ENCODE data around the gene GRAPL. TPM values are rescaled to one million over a fixed set of nuclear protein-coding genes. Genes with fewer than 3 reads are reported as not detected.
"Not testable (repeated sequence)": the region's sequence is repeated elsewhere in the genome, so short reads cannot be mapped to it uniquely, and the experiment has no call there.

GRAPL gene
- total RNA-seq (2022) = not detected in 2 replicates
- not detected for Bru-seq, nascent RNA
- BruChase-seq, experiment 1, labeled RNA remaining after a 6-hour chase = percentile 3 among the genes with signal in this experiment
- BruChase-seq, experiment 2, labeled RNA remaining after a 2-hour chase = not detected
- long read RNA-seq, partial matches to known transcripts = 0 of 1 reads
- long read RNA-seq, other reads (novel, unspliced or antisense) = 1 of 1 reads

DNA sequence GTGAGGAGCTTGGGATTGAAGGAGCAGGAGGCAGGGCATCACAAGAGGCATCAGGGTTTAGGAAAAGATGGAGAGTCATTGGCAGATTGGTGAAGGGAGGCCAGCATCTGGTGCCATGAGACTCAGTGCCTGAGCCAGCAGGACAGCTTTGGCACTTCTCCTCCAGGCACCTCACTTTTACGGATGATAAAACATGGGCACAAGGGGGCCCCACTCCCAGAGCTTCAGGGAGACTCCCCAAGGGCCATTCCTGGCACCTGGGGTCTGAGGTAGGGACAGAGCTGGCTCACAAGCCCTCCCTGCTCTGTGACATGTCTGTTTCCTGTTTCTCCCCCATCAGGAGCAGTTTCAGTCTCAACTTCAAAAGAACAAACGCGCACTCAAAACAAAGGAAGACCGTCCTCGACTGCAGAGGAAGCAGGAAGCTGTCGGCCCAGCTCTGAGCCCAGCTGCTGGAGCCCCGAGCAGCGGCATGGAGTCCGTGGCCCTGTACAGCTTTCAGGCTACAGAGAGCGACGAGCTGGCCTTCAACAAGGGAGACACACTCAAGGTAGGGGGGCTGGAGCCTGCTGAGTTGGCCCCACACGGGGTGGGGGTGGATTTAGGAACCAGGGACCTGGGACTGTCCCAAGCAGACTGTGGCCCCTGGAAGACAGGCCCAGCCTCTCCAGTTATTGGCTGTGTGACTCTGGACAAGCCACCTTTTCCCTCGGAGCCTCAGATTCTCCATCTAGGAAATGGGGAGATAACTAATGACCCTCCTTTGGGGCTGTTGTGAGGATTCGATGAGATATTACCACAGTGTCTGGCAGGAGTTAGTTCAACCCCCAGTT lies at the start of gene GRAPL:
TSS of gene GRAPL (plus strand) at position 442 of the 833 bp plus-strand sequence. CDS start at position 473, 31 bp downstream.
- BruUV-seq (replicated peaks); CTCF ChIA-PET; intact Hi-C loops (cut with micrococcal nuclease; ENCODE audit: unreplicated experiment): not testable (repeated sequence)

GRCh38 chr17:19088804-19089685 lies 38.3 kb upstream of the GRAPL start:
- H3K27ac Mint-ChIP-seq (ENCODE audit: unreplicated experiment); H3K4me3 Mint-ChIP-seq (ENCODE audit: low read depth, unreplicated experiment); DNase-seq; H3K27me3 Mint-ChIP-seq (ENCODE audit: unreplicated experiment); H3K36me3 Mint-ChIP-seq (ENCODE audit: insufficient read depth, unreplicated experiment); CTCF ChIA-PET; H3K9me3 Mint-ChIP-seq (ENCODE audit: low read depth, unreplicated experiment); H3K4me1 Mint-ChIP-seq (ENCODE audit: low read depth, unreplicated experiment); BruUV-seq (replicated peaks); intact Hi-C loops (cut with micrococcal nuclease; ENCODE audit: unreplicated experiment): not testable (repeated sequence)

More for the DNA sequence above, at the start of gene GRAPL:
- DNase-seq; H3K27me3 Mint-ChIP-seq (ENCODE audit: unreplicated experiment); H3K4me1 Mint-ChIP-seq (ENCODE audit: low read depth, unreplicated experiment); H3K27ac Mint-ChIP-seq (ENCODE audit: unreplicated experiment); H3K36me3 Mint-ChIP-seq (ENCODE audit: insufficient read depth, unreplicated experiment); H3K4me3 Mint-ChIP-seq (ENCODE audit: low read depth, unreplicated experiment); H3K9me3 Mint-ChIP-seq (ENCODE audit: low read depth, unreplicated experiment): not testable (repeated sequence)

GRCh38 chr17:19090058-19090772 lies 37.2 kb upstream of the GRAPL start:
- H3K4me1 Mint-ChIP-seq (ENCODE audit: low read depth, unreplicated experiment); H3K9me3 Mint-ChIP-seq (ENCODE audit: low read depth, unreplicated experiment); H3K27me3 Mint-ChIP-seq (ENCODE audit: unreplicated experiment); DNase-seq; BruUV-seq (replicated peaks); H3K27ac Mint-ChIP-seq (ENCODE audit: unreplicated experiment); intact Hi-C loops (cut with micrococcal nuclease; ENCODE audit: unreplicated experiment); CTCF ChIA-PET; H3K4me3 Mint-ChIP-seq (ENCODE audit: low read depth, unreplicated experiment); H3K36me3 Mint-ChIP-seq (ENCODE audit: insufficient read depth, unreplicated experiment): not testable (repeated sequence)

DNA sequence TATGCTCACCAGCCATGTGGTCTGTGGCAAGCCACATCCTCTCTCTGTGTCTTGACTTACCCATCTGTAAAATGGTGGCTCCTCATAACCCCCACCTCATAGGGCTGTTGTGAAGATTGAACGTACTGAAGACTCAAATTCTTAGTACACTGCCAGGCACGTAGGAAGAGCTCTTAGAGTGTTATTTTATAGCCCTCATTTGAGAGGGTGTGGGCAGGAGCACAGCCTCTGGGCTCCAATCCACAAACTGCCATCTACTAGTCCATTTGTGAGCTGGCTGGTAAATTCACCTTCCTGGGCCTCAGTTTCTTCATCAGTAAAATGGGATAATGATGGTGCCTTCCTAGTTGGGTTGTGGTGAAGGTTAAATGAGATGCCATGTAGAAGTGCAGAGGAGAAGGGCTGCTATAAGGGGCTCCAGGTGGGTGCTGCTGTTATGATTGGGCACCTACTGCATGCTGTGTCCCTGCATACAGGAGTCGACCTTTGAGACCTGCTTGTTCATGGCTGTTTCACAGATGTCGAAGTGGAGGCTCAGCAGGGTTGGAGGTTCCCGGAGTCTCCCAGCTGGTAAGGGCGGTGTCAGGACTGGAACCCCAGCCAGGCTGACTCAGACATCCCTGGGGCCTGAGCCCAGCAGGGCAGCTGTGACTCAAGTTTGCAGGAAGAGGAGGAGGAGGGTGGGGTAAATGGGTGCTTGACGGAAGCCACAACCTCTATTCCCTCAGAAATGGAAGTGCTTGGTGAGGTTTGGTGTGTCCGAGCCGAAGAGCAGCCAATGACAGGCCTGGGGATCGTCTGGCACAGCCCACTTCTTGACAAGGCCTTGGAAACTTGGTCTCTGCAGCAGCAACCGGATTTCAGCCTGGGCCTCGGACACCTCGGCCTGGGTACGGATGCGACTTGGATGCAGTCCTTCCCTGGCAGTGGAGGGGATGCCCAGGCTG lies 34.4 kb upstream of the GRAPL start:
- H3K9me3 Mint-ChIP-seq (ENCODE audit: low read depth, unreplicated experiment); H3K36me3 Mint-ChIP-seq (ENCODE audit: insufficient read depth, unreplicated experiment); H3K4me1 Mint-ChIP-seq (ENCODE audit: low read depth, unreplicated experiment); H3K27me3 Mint-ChIP-seq (ENCODE audit: unreplicated experiment); H3K4me3 Mint-ChIP-seq (ENCODE audit: low read depth, unreplicated experiment); H3K27ac Mint-ChIP-seq (ENCODE audit: unreplicated experiment); DNase-seq; intact Hi-C loops (cut with micrococcal nuclease; ENCODE audit: unreplicated experiment); BruUV-seq (replicated peaks); CTCF ChIA-PET: not testable (repeated sequence)

GRCh38 chr17:19093684-19094438 lies 33.5 kb upstream of the GRAPL start:
- H3K4me3 Mint-ChIP-seq (ENCODE audit: low read depth, unreplicated experiment); DNase-seq; BruUV-seq (replicated peaks); H3K27me3 Mint-ChIP-seq (ENCODE audit: unreplicated experiment); H3K27ac Mint-ChIP-seq (ENCODE audit: unreplicated experiment); H3K4me1 Mint-ChIP-seq (ENCODE audit: low read depth, unreplicated experiment); intact Hi-C loops (cut with micrococcal nuclease; ENCODE audit: unreplicated experiment); CTCF ChIA-PET; H3K9me3 Mint-ChIP-seq (ENCODE audit: low read depth, unreplicated experiment); H3K36me3 Mint-ChIP-seq (ENCODE audit: insufficient read depth, unreplicated experiment): not testable (repeated sequence)

DNA sequence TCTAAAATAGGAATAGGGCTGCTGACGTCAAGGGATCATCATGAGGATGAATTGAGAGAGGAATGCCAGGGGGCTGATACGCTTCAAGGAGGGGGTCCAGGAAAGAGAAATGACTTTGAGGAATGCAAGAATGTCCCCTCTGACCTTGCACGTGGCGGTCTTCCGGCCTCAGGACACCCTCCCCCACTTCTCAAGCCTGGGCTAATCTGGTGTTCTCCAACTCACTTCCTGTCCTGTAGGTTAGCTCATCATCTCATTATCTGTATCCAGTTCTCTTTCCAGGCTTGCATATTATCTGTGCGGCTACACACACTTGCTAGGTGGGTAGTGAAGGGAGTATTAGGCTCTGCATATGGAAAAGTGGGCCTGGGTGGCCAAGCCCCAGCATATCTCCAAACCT lies 18.9 kb upstream of the GRAPL start:
- H3K9me3 Mint-ChIP-seq (ENCODE audit: low read depth, unreplicated experiment); CTCF ChIA-PET; intact Hi-C loops (cut with micrococcal nuclease; ENCODE audit: unreplicated experiment); H3K27ac Mint-ChIP-seq (ENCODE audit: unreplicated experiment); H3K4me1 Mint-ChIP-seq (ENCODE audit: low read depth, unreplicated experiment); DNase-seq; H3K36me3 Mint-ChIP-seq (ENCODE audit: insufficient read depth, unreplicated experiment); H3K4me3 Mint-ChIP-seq (ENCODE audit: low read depth, unreplicated experiment); BruUV-seq (replicated peaks); H3K27me3 Mint-ChIP-seq (ENCODE audit: unreplicated experiment): not testable (repeated sequence)

DNA sequence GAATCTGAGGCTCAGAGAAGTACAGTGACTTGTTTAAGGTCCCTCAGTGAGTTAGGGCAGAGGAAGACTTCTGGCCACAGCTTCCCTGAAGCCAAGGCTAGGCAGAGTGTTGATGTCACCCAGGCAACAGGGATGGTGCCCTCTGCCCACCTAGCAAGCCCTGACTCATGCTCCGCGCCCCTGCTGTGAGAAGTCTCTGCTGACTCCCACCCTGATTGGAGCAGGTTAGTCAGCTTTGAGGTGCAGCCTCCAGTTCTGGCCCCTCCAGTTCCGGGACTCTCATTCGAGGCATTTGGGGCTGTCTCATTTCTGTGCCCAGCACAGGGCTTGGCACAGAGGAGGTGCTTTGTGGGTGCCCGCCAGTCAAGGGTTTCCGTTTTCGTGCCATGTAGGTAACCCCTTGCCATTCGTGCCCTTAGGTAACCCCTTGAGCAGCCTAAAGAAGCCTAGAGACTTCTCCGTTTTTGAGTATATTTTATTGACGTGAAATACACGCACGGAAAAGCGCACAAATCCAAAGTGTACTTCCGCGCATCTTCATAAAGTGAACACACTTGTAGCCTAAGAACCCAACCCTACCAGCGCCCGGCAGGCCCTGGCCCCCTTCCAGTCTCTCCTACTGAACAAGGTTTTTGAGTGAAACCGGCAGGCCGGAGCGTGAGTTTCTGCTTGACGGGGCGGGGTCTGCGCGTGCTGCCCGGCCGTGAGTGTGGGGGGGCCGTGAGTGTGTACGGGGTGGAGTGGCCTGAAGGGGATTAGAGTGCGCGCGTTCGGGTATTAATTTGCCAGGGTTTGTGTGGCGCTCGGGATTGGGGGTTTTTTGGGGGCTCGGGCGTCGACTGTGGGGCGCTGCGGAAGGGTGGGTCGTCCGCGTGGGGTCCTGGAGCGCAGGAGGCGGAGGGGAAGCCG lies 16.9 kb upstream of the GRAPL start:
- H3K9me3 Mint-ChIP-seq (ENCODE audit: low read depth, unreplicated experiment); CTCF ChIA-PET; H3K36me3 Mint-ChIP-seq (ENCODE audit: insufficient read depth, unreplicated experiment); intact Hi-C loops (cut with micrococcal nuclease; ENCODE audit: unreplicated experiment); H3K4me3 Mint-ChIP-seq (ENCODE audit: low read depth, unreplicated experiment); DNase-seq; BruUV-seq (replicated peaks); H3K27ac Mint-ChIP-seq (ENCODE audit: unreplicated experiment); H3K4me1 Mint-ChIP-seq (ENCODE audit: low read depth, unreplicated experiment); H3K27me3 Mint-ChIP-seq (ENCODE audit: unreplicated experiment): not testable (repeated sequence)

Measured in Calu3 (cell line).